GM13977 (cell line): ENCODE results near the gene MAPKAP1.
A peak's percentile ranks its signal among the peaks of the same experiment; 100 is the strongest.

ENCODE experiments used
- DNase-seq: peaks from one replicate; pipeline ENCODE4 v3.0.0; 2012; ENCODE audit warnings: low spot score
- CTCF ChIP-seq: IDR thresholded peaks from 2 replicates; pipeline ENCODE4 v1.5.1; 2012; ENCODE audit warnings: mild to moderate bottlenecking, control low read depth; ENCODE audit not compliant: insufficient read depth; ENCODE audit errors: extremely low read depth, missing control alignments
- in situ Hi-C: fragments of 300-500 bp; cut with MboI; formaldehyde crosslinking; loops from one replicate; pipeline ENCODE4 v1.12.0; 2022; ENCODE audit warnings: low sequenced_read_pairs, low pct_unique_long_range_greater_than_20kb, mixed read lengths, inconsistent platforms; ENCODE audit not compliant: unreplicated experiment

Gene MAPKAP1

GRCh38 chr9:125559194-125559593, 147.8 kb downstream of the MAPKAP1 start:
- in situ Hi-C loops, result no loop called here
- DNase-seq, result no peak
- no peak for TF ChIP-seq CTCF

- in situ Hi-C loops, result no loop called here
- TF ChIP-seq CTCF, result peak; percentile 85
- peak; percentile 61 for DNase-seq
Measured at GRCh38 chr9:125558453-125559092, 148.4 kb downstream of the MAPKAP1 start.

- in situ Hi-C loops, result no loop called here
- no peak for DNase-seq
- TF ChIP-seq CTCF, result no peak
Measured at GRCh38 chr9:125556046-125556721, 150.8 kb downstream of the MAPKAP1 start.

- in situ Hi-C loops, result no loop called here
- TF ChIP-seq CTCF, result no peak
- DNase-seq, result no peak
Measured at GRCh38 chr9:125554726-125555125, 152.3 kb downstream of the MAPKAP1 start.

- DNase-seq, result no peak
- TF ChIP-seq CTCF, result no peak
- in situ Hi-C loops, result no loop called here
Measured at GRCh38 chr9:125551781-125552180, 155.2 kb downstream of the MAPKAP1 start.

GRCh38 chr9:125549891-125550885, 156.8 kb downstream of the MAPKAP1 start:
- DNase-seq, result no peak
- in situ Hi-C loops, result loop anchor here (10.0 kb wide), 1 partner anchor 685 kb away; no protein-coding TSS in a partner anchor
- no peak for TF ChIP-seq CTCF
